Left ventricle myocardium inferior (tissue), 1 donor: ENCODE measurements around the gene VIL1. TPM values are rescaled to one million over a fixed set of nuclear protein-coding genes. Genes with fewer than 3 reads are reported as not detected.

Experiments
- DNase-seq: peaks from one replicate; pipeline ENCODE4 v3.0.0-alpha.2; 2020
- H3K27ac ChIP-seq: fragments of 200-600 bp; replicated peaks from 2 replicates; pipeline ENCODE4 v1.8.0; 2021
- H3K27me3 ChIP-seq: fragments of 200-600 bp; 2 replicates; pipeline ENCODE4 v1.8.0; 2021; ENCODE audit warnings: low read depth
- H3K36me3 ChIP-seq: fragments of 200-600 bp; 2 replicates; pipeline ENCODE4 v1.8.0; 2021
- H3K4me1 ChIP-seq: fragments of 200-600 bp; 2 replicates; pipeline ENCODE4 v1.8.0; 2021
- H3K4me3 ChIP-seq: fragments of 200-600 bp; 2 replicates; pipeline ENCODE4 v1.8.0; 2021; ENCODE audit warnings: mild to moderate bottlenecking, moderate library complexity
- H3K9me3 ChIP-seq: fragments of 200-600 bp; replicated peaks from 2 replicates; pipeline ENCODE4 v1.8.0; 2021
- CTCF ChIP-seq: fragments of 200-600 bp; IDR thresholded peaks from 2 replicates; pipeline ENCODE4 v1.8.0; 2021; ENCODE audit warnings: antibody characterized with exemption, mild to moderate bottlenecking, borderline replicate concordance
- intact Hi-C: fragments of 100-400 bp; cut with micrococcal nuclease; formaldehyde crosslinking; loops from one replicate; pipeline ENCODE4 v1.11.0; 2022
- total RNA-seq: library from RNA; stranded (reverse); fragmentation: NEBNext Ultra II Directional; extraction: Animal tissue kit (Norgen Biotek cat#: 25700); gene quantifications from one replicate; pipeline ENCODE4 v1.2.1, GENCODE V29; 2021
- donor health status: DM: no; HTN: yes; CAD: no; lungs with severe emphysema.

Gene VIL1
- total RNA-seq, 1 donor from 2014 or later: not detected

GRCh38 chr2:218398437-218399390 is 20.2 kb upstream of the VIL1 start:
- intact Hi-C loops: loop anchor here (10.0 kb wide), 1 partner anchor 104 kb away; the partner anchor contains the start of gene TMBIM1
- peak; percentile 89 for DNase-seq
- Histone ChIP-seq H3K36me3 (peaks cover 27% of the 10 kb centered on the region), H3K27me3 (no peaks in the 10 kb centered on the region), H3K9me3 (no peaks in the 10 kb centered on the region), H3K27ac (peak overlapping the region; percentile 100), H3K4me3 (peak overlapping the region; percentile 100), H3K4me1 (peaks cover 74% of the 10 kb centered on the region)
- no peak for TF ChIP-seq CTCF

GRCh38 chr2:218399391-218400166 is 19.3 kb upstream of the VIL1 start, which contains the start of gene CTDSP1:
Gene CTDSP1 (plus strand): TSS chr2:218399868. CDS start chr2:218400091, 223 bp downstream.
- Histone ChIP-seq H3K27ac (peak within 1 kb of the TSS; percentile 100), H3K36me3 (peaks cover 36% of the 10 kb centered on the region), H3K4me1 (peaks cover 82% of the 10 kb centered on the region), H3K4me3 (peak within 1 kb of the TSS; percentile 100), H3K9me3 (no peaks in the 10 kb centered on the region), H3K27me3 (no peaks in the 10 kb centered on the region)
- TF ChIP-seq CTCF: peak; percentile 23
- intact Hi-C loops: loop anchor here (10.0 kb wide), 1 partner anchor 105 kb away; the partner anchor contains the start of gene TMBIM1
- DNase-seq: peak; percentile 97

GRCh38 chr2:218400167-218400929 is 18.6 kb upstream of the VIL1 start:
- Histone ChIP-seq H3K36me3 (peaks cover 43% of the 10 kb centered on the region), H3K27me3 (no peaks in the 10 kb centered on the region), H3K4me1 (peaks cover 90% of the 10 kb centered on the region), H3K27ac (peak overlapping the region; percentile 100), H3K4me3 (peak overlapping the region; percentile 100), H3K9me3 (no peaks in the 10 kb centered on the region)
- TF ChIP-seq CTCF: no peak
- peak; percentile 54 for DNase-seq
- intact Hi-C loops: no loop called here

GRCh38 chr2:218400930-218401881 is 17.7 kb upstream of the VIL1 start:
- Histone ChIP-seq H3K36me3 (peaks cover 43% of the 10 kb centered on the region), H3K4me1 (peaks cover 92% of the 10 kb centered on the region), H3K9me3 (no peaks in the 10 kb centered on the region), H3K4me3 (peak overlapping the region; percentile 100), H3K27me3 (no peaks in the 10 kb centered on the region), H3K27ac (peak overlapping the region; percentile 100)
- no peak for TF ChIP-seq CTCF
- intact Hi-C loops: no loop called here
- peak; percentile 29 for DNase-seq
